NCI-H146 treated with DMSO at 0.1 percent for 48 hours (cell line): ENCODE measurements around the gene CLDN6.

Source experiments
- DNase-seq: peaks from one replicate; lab custom pipeline; 2025; ENCODE audit not compliant: unreplicated experiment; lab: John Stamatoyannopoulos, UW

Gene CLDN6

GRCh38 chr16:2974319-2975056 lies 43.5 kb downstream of the CLDN6 start:
- DNase-seq: no peak

GRCh38 chr16:2973605-2974318 lies 44.2 kb downstream of the CLDN6 start:
- no peak for DNase-seq

DNA sequence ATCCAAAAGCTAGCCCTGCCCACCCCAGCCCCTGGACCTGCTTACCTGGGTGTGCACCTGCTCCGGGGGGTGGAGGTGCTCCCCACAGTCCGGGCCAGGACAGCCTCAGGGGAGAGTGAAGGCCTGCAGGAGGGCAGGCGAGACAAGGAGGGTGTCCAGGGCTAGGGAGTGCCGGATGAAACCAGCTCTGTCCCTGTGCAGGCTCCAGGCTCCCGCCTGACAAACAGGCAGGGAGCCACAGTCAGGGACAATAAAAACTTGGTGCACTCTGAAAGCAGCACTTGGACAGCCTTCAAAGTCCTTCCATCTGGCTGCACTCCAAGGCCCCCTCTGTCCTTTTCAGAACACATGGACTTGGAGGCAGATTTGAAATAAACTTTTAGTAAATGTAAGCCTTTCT lies 44.9 kb downstream of the CLDN6 start:
- DNase-seq: no peak

DNA sequence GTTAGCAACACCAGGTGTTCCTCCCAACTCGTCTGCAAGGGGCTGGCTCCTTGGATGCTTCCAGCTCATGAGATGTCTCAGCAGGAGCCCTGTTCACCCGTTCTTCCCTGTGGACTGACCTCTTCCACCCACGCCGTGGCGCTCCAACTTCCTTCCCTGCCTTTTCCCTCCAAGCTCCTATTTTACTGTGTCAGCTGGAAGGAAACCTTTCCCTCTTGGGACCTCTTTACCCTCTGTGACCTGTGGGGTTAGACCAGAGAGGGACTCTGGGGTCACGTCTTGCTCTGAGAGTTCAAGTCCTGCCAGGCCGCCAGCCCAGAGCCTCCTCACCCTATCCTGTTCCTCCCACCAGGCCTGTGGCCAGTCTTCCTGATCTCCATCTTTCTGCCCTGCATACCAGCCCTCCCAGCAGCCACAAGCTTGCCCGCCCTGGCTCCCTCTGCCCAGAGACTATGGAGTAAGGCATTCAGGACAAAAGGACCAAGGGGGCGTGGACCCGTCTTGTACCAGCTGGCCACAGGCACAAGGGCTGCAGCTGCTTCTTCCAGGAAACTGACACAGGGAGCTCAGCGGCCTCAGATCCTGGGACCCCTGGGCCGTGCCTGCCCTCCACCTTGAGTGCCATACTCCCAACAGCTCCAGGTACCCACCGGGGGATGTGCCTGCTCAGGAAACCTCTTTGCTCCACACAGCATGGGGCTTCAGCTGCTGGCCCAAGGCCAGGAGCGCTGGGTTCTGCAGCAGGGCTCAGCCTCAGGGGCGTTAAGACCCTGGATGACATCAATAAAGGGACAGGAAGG lies 45.8 kb downstream of the CLDN6 start:
- no peak for DNase-seq

DNA sequence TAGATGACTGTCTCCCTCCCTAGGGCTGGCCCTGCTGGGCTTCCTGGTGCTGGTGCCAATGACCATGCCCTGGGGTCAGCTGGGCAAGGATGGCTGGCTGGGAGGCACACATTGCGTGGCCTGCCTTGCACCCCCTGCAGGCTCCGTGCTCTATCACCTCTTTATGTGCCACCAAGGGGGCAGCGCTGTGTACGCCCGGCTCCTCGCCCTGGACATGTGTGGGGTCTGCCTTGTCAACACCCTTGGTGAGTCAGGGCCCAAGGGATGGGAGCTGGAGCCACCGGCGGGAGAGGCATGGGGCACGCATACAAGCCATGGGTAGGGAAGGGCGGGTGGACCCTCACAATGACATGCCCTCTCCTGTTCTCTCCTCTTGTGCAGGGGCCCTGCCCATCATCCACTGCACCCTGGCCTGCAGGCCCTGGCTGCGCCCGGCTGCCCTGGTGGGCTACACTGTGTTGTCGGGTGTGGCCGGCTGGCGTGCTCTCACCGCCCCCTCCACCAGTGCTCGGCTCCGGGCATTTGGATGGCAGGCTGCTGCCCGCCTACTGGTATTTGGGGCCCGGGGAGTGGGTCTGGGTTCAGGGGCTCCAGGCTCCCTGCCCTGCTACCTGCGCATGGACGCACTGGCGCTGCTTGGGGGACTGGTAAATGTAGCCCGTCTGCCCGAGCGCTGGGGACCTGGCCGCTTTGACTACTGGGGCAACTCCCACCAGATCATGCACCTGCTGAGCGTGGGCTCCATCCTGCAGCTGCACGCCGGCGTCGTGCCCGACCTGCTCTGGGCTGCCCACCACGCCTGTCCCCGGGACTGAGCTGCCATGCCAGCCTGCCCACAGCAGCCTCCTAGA lies 46.6 kb downstream of the CLDN6 start:
- no peak for DNase-seq

- no peak for DNase-seq
Measured at GRCh38 chr16:2970563-2970962, 47.4 kb downstream of the CLDN6 start.

- DNase-seq: peak; percentile 59
Measured at GRCh38 chr16:2969545-2970521, 48.1 kb downstream of the CLDN6 start.

GRCh38 chr16:2968738-2969544 lies 49.0 kb downstream of the CLDN6 start, which contains the start of gene PAQR4:
PAQR4 (plus strand) TSS chr16:2969348; CDS start chr16:2969675, 327 bp downstream.
- peak; percentile 81 for DNase-seq

DNA sequence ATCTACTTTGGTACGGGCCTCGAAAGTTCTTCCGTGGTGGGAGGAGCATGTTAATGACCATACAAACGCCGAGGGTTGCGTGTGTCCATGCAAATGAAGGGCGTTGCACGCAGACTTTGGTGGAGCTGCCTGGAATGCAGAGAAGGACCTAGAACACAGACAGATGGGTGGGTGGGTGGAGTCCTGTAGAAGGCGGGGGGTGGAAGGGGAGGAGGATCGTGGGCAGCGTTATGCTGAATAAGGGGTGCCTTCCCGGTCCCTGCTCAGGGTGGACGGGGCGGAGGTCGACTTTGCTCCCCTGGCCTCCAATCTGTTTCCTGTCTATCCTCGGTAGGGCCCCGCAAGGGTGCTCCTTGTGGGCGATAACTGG lies 49.6 kb downstream of the CLDN6 start:
- DNase-seq: no peak

DNA sequence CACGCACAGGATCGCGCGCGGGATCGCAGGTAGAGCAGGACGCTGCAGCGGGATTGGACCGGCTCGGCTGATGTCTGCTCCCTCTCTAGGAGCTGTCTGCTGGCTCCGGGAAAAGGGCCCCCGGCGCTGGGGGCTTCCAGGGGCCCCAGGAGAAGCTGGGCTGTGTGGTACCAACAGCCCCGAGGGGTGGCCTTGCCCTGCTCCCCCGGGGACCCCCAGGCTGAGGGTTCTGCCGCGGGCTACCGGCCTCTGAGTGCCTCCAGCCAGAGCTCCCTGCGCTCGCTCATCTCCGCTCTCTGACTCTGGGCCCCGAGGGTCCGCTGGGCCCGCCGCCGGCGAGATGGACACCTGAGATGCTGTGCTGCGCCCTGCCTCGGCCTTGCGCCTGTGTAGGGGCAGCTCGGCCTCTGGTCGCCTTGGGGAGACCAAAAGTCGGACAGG lies 50.2 kb downstream of the CLDN6 start:
- no peak for DNase-seq

- DNase-seq: no peak
Measured at GRCh38 chr16:2967211-2967631, 50.8 kb downstream of the CLDN6 start.

DNA sequence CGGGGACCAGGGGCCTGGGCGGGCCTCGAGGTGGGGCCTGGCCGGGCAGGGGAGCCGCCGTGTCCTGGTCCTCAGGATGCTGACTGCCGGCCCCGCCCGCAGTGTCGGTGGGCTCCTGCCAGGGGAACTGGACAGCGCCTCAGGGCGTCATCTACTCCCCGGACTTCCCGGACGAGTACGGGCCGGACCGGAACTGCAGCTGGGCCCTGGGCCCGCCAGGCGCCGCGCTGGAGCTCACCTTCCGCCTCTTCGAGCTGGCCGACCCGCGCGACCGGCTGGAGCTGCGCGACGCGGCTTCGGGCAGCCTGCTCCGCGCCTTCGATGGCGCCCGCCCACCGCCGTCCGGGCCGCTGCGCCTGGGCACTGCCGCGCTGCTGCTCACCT lies 51.2 kb downstream of the CLDN6 start:
- no peak for DNase-seq

- no peak for DNase-seq
Measured at GRCh38 chr16:2966043-2966807, 51.8 kb downstream of the CLDN6 start.
